Endothelial cell (in vitro differentiated cells): ENCODE measurements around the gene GALNT14. TPM values are rescaled to one million over a fixed set of nuclear protein-coding genes. Genes with fewer than 3 reads are reported as not detected.

Experiments used
- DNase-seq: peaks from one replicate; pipeline ENCODE4 v3.0.0; 2021; ENCODE audit warnings: low spot score
- H3K27ac Mint-ChIP-seq: one replicate; pipeline ENCODE4 v1.8.0; 2021; ENCODE audit warnings: mixed read lengths, inconsistent platforms; ENCODE audit not compliant: unreplicated experiment
- H3K27me3 Mint-ChIP-seq: one replicate; pipeline ENCODE4 v1.8.0; 2021; ENCODE audit warnings: mild to moderate bottlenecking, moderate library complexity, mixed read lengths, inconsistent platforms; ENCODE audit not compliant: unreplicated experiment
- H3K36me3 Mint-ChIP-seq: one replicate; pipeline ENCODE4 v1.8.0; 2021; ENCODE audit warnings: mild to moderate bottlenecking, low read depth, mixed read lengths, inconsistent platforms; ENCODE audit not compliant: unreplicated experiment
- H3K4me1 Mint-ChIP-seq: one replicate; pipeline ENCODE4 v1.8.0; 2021; ENCODE audit warnings: mild to moderate bottlenecking, mixed read lengths, inconsistent platforms; ENCODE audit not compliant: unreplicated experiment
- H3K4me3 Mint-ChIP-seq: one replicate; pipeline ENCODE4 v1.8.0; 2021; ENCODE audit warnings: mild to moderate bottlenecking, mixed read lengths, inconsistent platforms; ENCODE audit not compliant: unreplicated experiment
- H3K9me3 Mint-ChIP-seq: one replicate; pipeline ENCODE4 v1.8.0; 2021; ENCODE audit warnings: mixed read lengths, inconsistent platforms; ENCODE audit not compliant: unreplicated experiment
- total RNA-seq: library from RNA; stranded (reverse); fragmentation: NEBNext Ultra II Directional; extraction: Animal tissue kit (Norgen Biotek cat#: 25700); gene quantifications from one replicate; pipeline ENCODE4 v1.2.1, GENCODE V29; 2021; ENCODE audit not compliant: unreplicated experiment
- TF ChIP-seq, protein P1 (sequence below): fragments of 200-600 bp; sonication (generic); IDR thresholded peaks from one replicate; pipeline ENCODE4 v1.5.0; 2021; ENCODE audit warnings: antibody characterized with exemption; ENCODE audit not compliant: unreplicated experiment

Gene GALNT14
- total RNA-seq, 1 donor from 2014 or later, result 16.8 TPM

DNA sequence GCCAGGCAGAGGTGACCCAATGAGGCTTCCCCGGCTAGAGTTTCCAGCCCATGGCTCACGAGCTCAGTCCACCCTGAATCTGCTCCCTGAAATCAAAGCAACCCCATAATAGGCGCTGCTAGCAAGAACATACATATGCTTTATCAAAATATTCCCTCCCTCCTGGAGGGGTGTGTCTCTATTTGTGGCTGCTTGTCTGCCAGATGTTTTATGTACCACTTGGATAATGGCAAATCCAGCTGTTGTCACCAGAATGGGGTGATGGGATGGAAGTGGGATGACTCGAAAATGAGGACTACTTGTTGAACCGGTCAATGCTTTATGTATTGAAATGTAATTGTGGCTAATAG is 152.0 kb downstream of the GALNT14 start:
- no peak for DNase-seq
- no peaks in the 10 kb centered on the region for H3K9me3 Mint-ChIP-seq
- no peaks in the 10 kb centered on the region for H3K36me3 Mint-ChIP-seq
- H3K27me3 Mint-ChIP-seq, result peaks cover 7% of the 10 kb centered on the region
- H3K27ac Mint-ChIP-seq, result no peak overlapping the region
- peaks cover 12% of the 10 kb centered on the region for H3K4me1 Mint-ChIP-seq
- H3K4me3 Mint-ChIP-seq, result no peak overlapping the region
- TF ChIP-seq, protein P1, sequence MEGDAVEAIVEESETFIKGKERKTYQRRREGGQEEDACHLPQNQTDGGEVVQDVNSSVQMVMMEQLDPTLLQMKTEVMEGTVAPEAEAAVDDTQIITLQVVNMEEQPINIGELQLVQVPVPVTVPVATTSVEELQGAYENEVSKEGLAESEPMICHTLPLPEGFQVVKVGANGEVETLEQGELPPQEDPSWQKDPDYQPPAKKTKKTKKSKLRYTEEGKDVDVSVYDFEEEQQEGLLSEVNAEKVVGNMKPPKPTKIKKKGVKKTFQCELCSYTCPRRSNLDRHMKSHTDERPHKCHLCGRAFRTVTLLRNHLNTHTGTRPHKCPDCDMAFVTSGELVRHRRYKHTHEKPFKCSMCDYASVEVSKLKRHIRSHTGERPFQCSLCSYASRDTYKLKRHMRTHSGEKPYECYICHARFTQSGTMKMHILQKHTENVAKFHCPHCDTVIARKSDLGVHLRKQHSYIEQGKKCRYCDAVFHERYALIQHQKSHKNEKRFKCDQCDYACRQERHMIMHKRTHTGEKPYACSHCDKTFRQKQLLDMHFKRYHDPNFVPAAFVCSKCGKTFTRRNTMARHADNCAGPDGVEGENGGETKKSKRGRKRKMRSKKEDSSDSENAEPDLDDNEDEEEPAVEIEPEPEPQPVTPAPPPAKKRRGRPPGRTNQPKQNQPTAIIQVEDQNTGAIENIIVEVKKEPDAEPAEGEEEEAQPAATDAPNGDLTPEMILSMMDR, result no peak

DNA sequence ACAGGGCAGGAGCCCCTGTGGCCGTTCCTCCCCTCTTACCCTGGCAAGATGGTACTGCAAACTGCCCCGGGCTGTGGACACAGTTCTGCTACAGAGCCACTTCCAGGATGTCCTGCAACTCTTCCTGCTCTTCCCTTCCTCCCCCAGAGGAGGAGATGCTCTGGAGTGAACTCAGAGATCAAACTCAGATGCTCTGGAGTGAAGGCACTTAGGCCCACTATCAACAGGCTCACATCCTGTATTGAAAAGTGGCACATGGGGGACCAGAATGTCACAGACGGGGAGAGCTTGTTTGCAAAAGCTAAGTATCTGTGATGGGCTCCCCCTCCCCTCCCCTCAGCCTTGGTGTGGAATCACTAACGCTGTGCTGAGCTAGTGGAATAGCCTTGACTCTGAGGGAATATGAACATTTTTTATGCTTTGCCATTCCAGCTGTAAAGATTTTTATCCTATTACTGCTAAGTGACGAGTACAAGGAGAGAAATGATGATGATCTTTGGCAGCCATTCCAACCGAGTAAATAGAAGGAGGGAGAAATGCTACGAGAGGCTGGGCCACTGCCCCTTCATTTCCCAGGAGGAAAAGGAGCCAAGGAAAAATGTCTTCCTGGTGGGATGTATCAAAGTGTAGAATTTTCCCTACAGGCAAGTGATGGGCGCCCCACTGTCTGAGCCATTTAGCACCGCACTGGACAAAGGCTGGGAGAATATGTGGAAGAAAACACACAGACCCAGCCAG is 152.6 kb downstream of the GALNT14 start:
- Mint-ChIP-seq H3K36me3 (no peaks in the 10 kb centered on the region), H3K4me3 (no peak overlapping the region), H3K27me3 (peaks cover 7% of the 10 kb centered on the region), H3K27ac (no peak overlapping the region), H3K4me1 (peaks cover 14% of the 10 kb centered on the region), H3K9me3 (no peaks in the 10 kb centered on the region)
- no peak for DNase-seq
- TF ChIP-seq, protein P1, result no peak

DNA sequence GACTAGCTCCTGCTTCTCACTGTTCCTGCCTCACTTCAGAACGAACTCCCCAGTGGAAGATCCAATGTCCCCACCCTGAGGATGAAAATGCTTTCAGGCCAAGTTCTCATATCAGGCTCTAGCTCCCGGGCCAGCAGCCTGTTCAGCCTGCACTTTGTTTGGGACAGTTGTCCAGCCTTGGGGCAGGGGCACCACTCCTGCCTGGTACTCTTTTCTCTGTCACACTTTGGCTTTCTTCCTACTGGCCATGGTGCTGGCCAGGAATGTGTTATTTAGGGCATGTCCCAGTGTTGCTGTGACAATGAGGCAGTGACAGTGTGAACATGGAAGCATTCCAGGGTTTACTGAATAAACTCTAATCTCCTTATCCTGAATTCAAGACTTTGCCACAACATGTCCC is 154.1 kb downstream of the GALNT14 start:
- Mint-ChIP-seq H3K4me1 (peaks cover 14% of the 10 kb centered on the region), H3K27ac (no peak overlapping the region), H3K4me3 (no peak overlapping the region), H3K27me3 (peaks cover 7% of the 10 kb centered on the region), H3K36me3 (no peaks in the 10 kb centered on the region), H3K9me3 (no peaks in the 10 kb centered on the region)
- no peak for DNase-seq
- TF ChIP-seq, protein P1, result no peak

DNA sequence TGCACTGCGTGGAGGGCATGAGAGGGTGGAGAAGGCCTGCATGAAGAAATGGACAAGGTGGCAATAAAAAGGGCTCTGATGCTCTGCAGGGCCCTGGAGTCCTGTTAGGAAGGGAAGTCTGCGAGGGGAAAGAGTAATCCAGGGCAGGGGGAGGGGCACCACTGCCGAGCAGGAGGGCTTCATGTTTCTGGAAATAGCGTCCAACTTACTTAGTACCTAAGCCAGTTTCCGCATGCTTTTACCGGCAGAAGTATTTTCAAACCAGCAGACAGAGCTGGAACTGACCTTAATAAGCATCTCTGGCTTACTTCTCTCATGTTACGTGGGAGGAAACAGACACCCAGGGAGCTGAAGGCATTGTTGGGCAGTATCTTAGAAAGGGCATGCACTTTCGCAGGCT is 156.7 kb downstream of the GALNT14 start:
- Mint-ChIP-seq H3K4me1 (peaks cover 14% of the 10 kb centered on the region), H3K36me3 (no peaks in the 10 kb centered on the region), H3K27ac (no peak overlapping the region), H3K4me3 (no peak overlapping the region), H3K27me3 (peaks cover 11% of the 10 kb centered on the region), H3K9me3 (no peaks in the 10 kb centered on the region)
- no peak for DNase-seq
- TF ChIP-seq, protein P1, result no peak

DNA sequence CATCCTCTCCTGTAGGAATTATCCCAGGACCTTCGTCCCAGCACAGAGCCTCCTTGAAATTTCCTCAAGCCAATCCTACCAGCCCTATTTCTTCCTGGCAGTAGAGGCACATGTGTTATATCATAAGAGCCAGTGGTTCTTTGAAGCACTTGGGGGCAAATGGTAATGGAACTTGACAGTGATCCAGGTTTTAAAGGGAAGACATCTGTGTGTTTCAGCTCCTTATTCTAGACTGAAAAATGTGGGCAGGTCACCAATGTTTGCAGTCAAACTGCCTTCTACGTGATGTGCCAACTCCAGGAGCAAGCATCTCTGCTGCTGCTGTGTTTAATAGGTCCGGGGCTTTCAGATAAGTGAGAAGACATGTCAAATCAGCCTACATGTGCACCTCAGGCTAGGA is 157.1 kb downstream of the GALNT14 start:
- Mint-ChIP-seq H3K4me1 (peaks cover 14% of the 10 kb centered on the region), H3K4me3 (no peak overlapping the region), H3K27ac (no peak overlapping the region), H3K27me3 (peaks cover 9% of the 10 kb centered on the region), H3K9me3 (no peaks in the 10 kb centered on the region), H3K36me3 (no peaks in the 10 kb centered on the region)
- TF ChIP-seq, protein P1, result no peak
- no peak for DNase-seq
